ENCODE measurements around the gene ZMAT5.
A peak's percentile ranks its signal among the peaks of the same experiment; 100 is the strongest.

Gene ZMAT5

GRCh38 chr22:29765905-29766631 is 739 bp downstream of the ZMAT5 start:
- no peaks in the 10 kb centered on the region for H3K27me3 ChIP-seq (ENCODE audit: insufficient read depth, low read length, poor library complexity)
- no peaks in the 10 kb centered on the region for H3K9me3 ChIP-seq (ENCODE audit: insufficient read depth, low read length, severe bottlenecking)
- peak; percentile 46 for DNase-seq
- H3K4me3 ChIP-seq (ENCODE audit: low read depth in 1 of 2, low read length in 2 of 2) = peak overlapping the region; percentile 88 to 91
- peak overlapping the region; percentile 99 for H2AFZ ChIP-seq (ENCODE audit: low read depth, low read length)
- peak overlapping the region; percentile 79 for H3K9ac ChIP-seq (ENCODE audit: low read depth, low read length)
- peaks cover 6% of the 10 kb centered on the region; the same call in 1 of the 2 replicates for H4K20me1 ChIP-seq (ENCODE audit: insufficient read depth, low read length)
- H3K79me2 ChIP-seq (ENCODE audit: insufficient read depth, low read length) = peaks cover 49% of the 10 kb centered on the region
- peak overlapping the region; percentile 84 for H3K4me2 ChIP-seq (ENCODE audit: insufficient read depth, low read length)
- H3K27ac ChIP-seq (ENCODE audit: low read length) = peak overlapping the region; percentile 93
- H3K4me1 ChIP-seq (ENCODE audit: insufficient read depth, low read length) = peaks cover 39% of the 10 kb centered on the region
- TF ChIP-seq, protein P1, sequence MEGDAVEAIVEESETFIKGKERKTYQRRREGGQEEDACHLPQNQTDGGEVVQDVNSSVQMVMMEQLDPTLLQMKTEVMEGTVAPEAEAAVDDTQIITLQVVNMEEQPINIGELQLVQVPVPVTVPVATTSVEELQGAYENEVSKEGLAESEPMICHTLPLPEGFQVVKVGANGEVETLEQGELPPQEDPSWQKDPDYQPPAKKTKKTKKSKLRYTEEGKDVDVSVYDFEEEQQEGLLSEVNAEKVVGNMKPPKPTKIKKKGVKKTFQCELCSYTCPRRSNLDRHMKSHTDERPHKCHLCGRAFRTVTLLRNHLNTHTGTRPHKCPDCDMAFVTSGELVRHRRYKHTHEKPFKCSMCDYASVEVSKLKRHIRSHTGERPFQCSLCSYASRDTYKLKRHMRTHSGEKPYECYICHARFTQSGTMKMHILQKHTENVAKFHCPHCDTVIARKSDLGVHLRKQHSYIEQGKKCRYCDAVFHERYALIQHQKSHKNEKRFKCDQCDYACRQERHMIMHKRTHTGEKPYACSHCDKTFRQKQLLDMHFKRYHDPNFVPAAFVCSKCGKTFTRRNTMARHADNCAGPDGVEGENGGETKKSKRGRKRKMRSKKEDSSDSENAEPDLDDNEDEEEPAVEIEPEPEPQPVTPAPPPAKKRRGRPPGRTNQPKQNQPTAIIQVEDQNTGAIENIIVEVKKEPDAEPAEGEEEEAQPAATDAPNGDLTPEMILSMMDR (IDR thresholded peaks at IDR 0.05; ENCODE audit: borderline replicate concordance, extremely low read depth, low read length, poor library complexity, severe bottlenecking) = no peak
- TF ChIP-seq EZH2 (IDR thresholded peaks at IDR 0.05; ENCODE audit: borderline replicate concordance, low read depth, low read length, severe bottlenecking) = no peak
- peaks cover 20% of the 10 kb centered on the region for H3K36me3 ChIP-seq (ENCODE audit: insufficient read depth, low read length)
- ATAC-seq (ENCODE audit: insufficient read depth, low read depth) = peak; percentile 27

GRCh38 chr22:29762263-29762662 is 4.5 kb downstream of the ZMAT5 start:
- H3K9me3 ChIP-seq (ENCODE audit: insufficient read depth, low read length, severe bottlenecking) = no peaks in the 10 kb centered on the region
- no peak overlapping the region for H3K4me3 ChIP-seq (ENCODE audit: low read depth in 1 of 2, low read length in 2 of 2)
- H3K9ac ChIP-seq (ENCODE audit: low read depth, low read length) = no peak overlapping the region
- DNase-seq (no peak), ATAC-seq (ENCODE audit: insufficient read depth, low read depth) (no peak)
- H3K4me2 ChIP-seq (ENCODE audit: insufficient read depth, low read length) = no peak overlapping the region
- no peaks in the 10 kb centered on the region for H3K27me3 ChIP-seq (ENCODE audit: insufficient read depth, low read length, poor library complexity)
- no peak overlapping the region for H3K27ac ChIP-seq (ENCODE audit: low read length)
- H2AFZ ChIP-seq (ENCODE audit: low read depth, low read length) = no peak overlapping the region
- H3K36me3 ChIP-seq (ENCODE audit: insufficient read depth, low read length) = peaks cover under 1% of the 10 kb centered on the region; the same call in 1 of the 2 replicates
- H3K79me2 ChIP-seq (ENCODE audit: insufficient read depth, low read length) = peaks cover 32% of the 10 kb centered on the region
- H4K20me1 ChIP-seq (ENCODE audit: insufficient read depth, low read length) = no peaks in the 10 kb centered on the region
- H3K4me1 ChIP-seq (ENCODE audit: insufficient read depth, low read length) = peaks cover 27% of the 10 kb centered on the region
- TF ChIP-seq, protein P1 (IDR thresholded peaks at IDR 0.05; ENCODE audit: borderline replicate concordance, extremely low read depth, low read length, poor library complexity, severe bottlenecking) = no peak
- no peak for TF ChIP-seq EZH2 (IDR thresholded peaks at IDR 0.05; ENCODE audit: borderline replicate concordance, low read depth, low read length, severe bottlenecking)

- Histone ChIP-seq H3K4me2 (ENCODE audit: insufficient read depth, low read length) (no peak overlapping the region), H3K9me3 (ENCODE audit: insufficient read depth, low read length, severe bottlenecking) (no peaks in the 10 kb centered on the region), H3K9ac (ENCODE audit: low read depth, low read length) (no peak overlapping the region), H3K27ac (ENCODE audit: low read length) (no peak overlapping the region), H3K27me3 (ENCODE audit: insufficient read depth, low read length, poor library complexity) (no peaks in the 10 kb centered on the region), H2AFZ (ENCODE audit: low read depth, low read length) (no peak overlapping the region), H3K4me1 (ENCODE audit: insufficient read depth, low read length) (peaks cover 2% of the 10 kb centered on the region), H3K36me3 (ENCODE audit: insufficient read depth, low read length) (no peaks in the 10 kb centered on the region), H3K4me3 (ENCODE audit: low read depth in 1 of 2, low read length in 2 of 2) (no peak overlapping the region), H4K20me1 (ENCODE audit: insufficient read depth, low read length) (0 out of 2 replicates have a peak, but pooled peaks cover 3% of the 10 kb centered on the region), H3K79me2 (ENCODE audit: insufficient read depth, low read length) (0 out of 2 replicates have a peak, but pooled peaks cover 6% of the 10 kb centered on the region)
- no peak for TF ChIP-seq EZH2 (IDR thresholded peaks at IDR 0.05; ENCODE audit: borderline replicate concordance, low read depth, low read length, severe bottlenecking)
- TF ChIP-seq, protein P1 (IDR thresholded peaks at IDR 0.05; ENCODE audit: borderline replicate concordance, extremely low read depth, low read length, poor library complexity, severe bottlenecking) = no peak
- ATAC-seq (ENCODE audit: insufficient read depth, low read depth) (no peak), DNase-seq (no peak)
Observed at GRCh38 chr22:29758959-29759358, 7.8 kb downstream of the ZMAT5 start.

Data from DND-41 (cell line).